ES-I3 (cell line): ENCODE results near the gene SMG1.
A peak's percentile ranks its signal among the peaks of the same experiment; 100 is the strongest.

Source experiments
- H3K36me3 ChIP-seq: 2 replicates; pipeline ENCODE4 v1.6.1; 2013; ENCODE audit warnings: mild to moderate bottlenecking, low read length, control low read depth, moderate library complexity; ENCODE audit not compliant: insufficient read depth
- H3K4me1 ChIP-seq: 2 replicates; pipeline ENCODE4 v1.6.1; 2013; ENCODE audit warnings: mild to moderate bottlenecking, control low read depth, low read length; ENCODE audit not compliant: insufficient read depth
- H3K9ac ChIP-seq: 2 replicates; pipeline ENCODE4 v1.6.1; 2013; ENCODE audit warnings: low read depth, mild to moderate bottlenecking, low read length, moderate library complexity
- H3K9me3 ChIP-seq: 2 replicates; pipeline ENCODE4 v1.6.1; 2013; ENCODE audit warnings: mild to moderate bottlenecking, low read length, moderate library complexity; ENCODE audit not compliant: control insufficient read depth, insufficient read depth

Gene SMG1

GRCh38 chr16:18804540-18804939 is 121.7 kb downstream of the SMG1 start:
- Histone ChIP-seq H3K36me3 (peaks cover 8% of the 10 kb centered on the region; the same call in 1 of the 2 replicates), H3K9ac (no peak overlapping the region; the same call in 1 of the 2 replicates), H3K4me1 (peaks cover 35% of the 10 kb centered on the region), H3K9me3 (no peaks in the 10 kb centered on the region)

- H3K9ac ChIP-seq = no peak overlapping the region; the same call in 1 of the 2 replicates
- H3K36me3 ChIP-seq = peaks cover under 1% of the 10 kb centered on the region; the same call in 1 of the 2 replicates
- H3K9me3 ChIP-seq = no peaks in the 10 kb centered on the region
- peaks cover 35% of the 10 kb centered on the region for H3K4me1 ChIP-seq
Measured at GRCh38 chr16:18803569-18804462, 122.4 kb downstream of the SMG1 start.

GRCh38 chr16:18802767-18803343 is 123.4 kb downstream of the SMG1 start:
- peaks cover 35% of the 10 kb centered on the region for H3K4me1 ChIP-seq
- H3K36me3 ChIP-seq = peaks cover 4% of the 10 kb centered on the region
- no peaks in the 10 kb centered on the region for H3K9me3 ChIP-seq
- no peak overlapping the region for H3K9ac ChIP-seq

- Histone ChIP-seq H3K9me3 (no peaks in the 10 kb centered on the region), H3K4me1 (peaks cover 31% of the 10 kb centered on the region), H3K36me3 (peaks cover 12% of the 10 kb centered on the region), H3K9ac (peak within 1 kb of the TSS; percentile 99)
Measured at GRCh38 chr16:18801145-18801972, 124.8 kb downstream of the SMG1 start, which contains the start of gene ARL6IP1. Gene ARL6IP1, minus strand, starts transcription at chr16:18801549. Its CDS starts 83 bp downstream, at chr16:18801466.

GRCh38 chr16:18800775-18801144 is 125.4 kb downstream of the SMG1 start:
- peaks cover 17% of the 10 kb centered on the region for H3K36me3 ChIP-seq
- H3K9me3 ChIP-seq = no peaks in the 10 kb centered on the region
- H3K9ac ChIP-seq = peak overlapping the region; percentile 99
- peaks cover 25% of the 10 kb centered on the region for H3K4me1 ChIP-seq

GRCh38 chr16:18800293-18800692 is 125.9 kb downstream of the SMG1 start:
- Histone ChIP-seq H3K9me3 (no peaks in the 10 kb centered on the region), H3K4me1 (peaks cover 20% of the 10 kb centered on the region), H3K36me3 (peaks cover 20% of the 10 kb centered on the region)

GRCh38 chr16:18799500-18799899 is 126.7 kb downstream of the SMG1 start:
- H3K4me1 ChIP-seq = peaks cover 12% of the 10 kb centered on the region
- H3K9ac ChIP-seq = peak overlapping the region; percentile 99
- peaks cover 25% of the 10 kb centered on the region for H3K36me3 ChIP-seq
- H3K9me3 ChIP-seq = no peaks in the 10 kb centered on the region

More at GRCh38 chr16:18800293-18800692, 125.9 kb downstream of the SMG1 start:
- peak overlapping the region; percentile 99 for H3K9ac ChIP-seq

- Histone ChIP-seq H3K36me3 (peaks cover 35% of the 10 kb centered on the region), H3K4me1 (no peaks in the 10 kb centered on the region; the same call in 1 of the 2 replicates), H3K9ac (no peak overlapping the region), H3K9me3 (no peaks in the 10 kb centered on the region)
Measured at GRCh38 chr16:18797746-18798145, 128.5 kb downstream of the SMG1 start.

- Histone ChIP-seq H3K9me3 (no peaks in the 10 kb centered on the region), H3K9ac (no peak overlapping the region), H3K36me3 (peaks cover 36% of the 10 kb centered on the region), H3K4me1 (no peaks in the 10 kb centered on the region; the same call in 1 of the 2 replicates)
Measured at GRCh38 chr16:18796377-18796776, 129.8 kb downstream of the SMG1 start.

GRCh38 chr16:18792836-18793433 is 133.3 kb downstream of the SMG1 start:
- Histone ChIP-seq H3K4me1 (peaks cover 9% of the 10 kb centered on the region; the same call in 1 of the 2 replicates), H3K9ac (no peak overlapping the region), H3K36me3 (peaks cover 46% of the 10 kb centered on the region), H3K9me3 (no peaks in the 10 kb centered on the region)

- Histone ChIP-seq H3K9ac (peak within 1 kb of the TSS; percentile 90), H3K36me3 (peaks cover 54% of the 10 kb centered on the region), H3K9me3 (no peaks in the 10 kb centered on the region), H3K4me1 (peaks cover 18% of the 10 kb centered on the region; the same call in 1 of the 2 replicates)
Measured at GRCh38 chr16:18789850-18790706, 136.1 kb downstream of the SMG1 start, which contains the start of gene RPS15A. Gene RPS15A, minus strand, starts transcription at chr16:18790334. Its CDS starts 1,221 bp downstream, at chr16:18789113.

GRCh38 chr16:18789515-18789849 is 136.7 kb downstream of the SMG1 start:
- no peaks in the 10 kb centered on the region for H3K9me3 ChIP-seq
- H3K9ac ChIP-seq = peak overlapping the region; percentile 90
- peaks cover 18% of the 10 kb centered on the region; the same call in 1 of the 2 replicates for H3K4me1 ChIP-seq
- H3K36me3 ChIP-seq = peaks cover 52% of the 10 kb centered on the region
